Progenitor cell of endocrine pancreas (in vitro differentiated cells): ENCODE results near the gene PRDM16. TPM values are rescaled to one million over a fixed set of nuclear protein-coding genes. Genes with fewer than 3 reads are reported as not detected.
A peak's percentile ranks its signal among the peaks of the same experiment; 100 is the strongest.

Source experiments
- DNase-seq: peaks from one replicate; pipeline ENCODE4 v3.0.0; 2021; ENCODE audit warnings: low spot score; ENCODE audit not compliant: unreplicated experiment
- H3K27ac Mint-ChIP-seq: 2 replicates; pipeline ENCODE4 v1.8.0; 2021; ENCODE audit warnings: mild to moderate bottlenecking, moderate library complexity, mixed read lengths
- H3K27me3 Mint-ChIP-seq: 2 replicates; pipeline ENCODE4 v1.8.0; 2021; ENCODE audit warnings: mixed read lengths
- H3K36me3 Mint-ChIP-seq: 2 replicates; pipeline ENCODE4 v1.8.0; 2022; ENCODE audit warnings: mixed read lengths; ENCODE audit not compliant: insufficient read depth
- H3K4me1 Mint-ChIP-seq: 2 replicates; pipeline ENCODE4 v1.8.0; 2021; ENCODE audit warnings: low read depth, mixed read lengths
- H3K4me3 Mint-ChIP-seq: 2 replicates; pipeline ENCODE4 v1.8.0; 2021; ENCODE audit warnings: low read depth, mild to moderate bottlenecking, moderate library complexity, mixed read lengths
- H3K9me3 Mint-ChIP-seq: 2 replicates; pipeline ENCODE4 v1.8.0; 2021; ENCODE audit warnings: low read depth, mixed read lengths
- total RNA-seq: library from RNA; stranded (reverse); gene quantifications from 2 replicates; pipeline ENCODE4 v1.2.1, GENCODE V29; 2021
- TF ChIP-seq, protein P1 (sequence below): fragments of 200-600 bp; sonication (generic); IDR thresholded peaks from one replicate; pipeline ENCODE4 v1.5.0; 2021; ENCODE audit warnings: antibody characterized with exemption, mild to moderate bottlenecking; ENCODE audit not compliant: unreplicated experiment

Gene PRDM16
- total RNA-seq, 1 donor from 2014 or later, result 69.1 TPM

DNA sequence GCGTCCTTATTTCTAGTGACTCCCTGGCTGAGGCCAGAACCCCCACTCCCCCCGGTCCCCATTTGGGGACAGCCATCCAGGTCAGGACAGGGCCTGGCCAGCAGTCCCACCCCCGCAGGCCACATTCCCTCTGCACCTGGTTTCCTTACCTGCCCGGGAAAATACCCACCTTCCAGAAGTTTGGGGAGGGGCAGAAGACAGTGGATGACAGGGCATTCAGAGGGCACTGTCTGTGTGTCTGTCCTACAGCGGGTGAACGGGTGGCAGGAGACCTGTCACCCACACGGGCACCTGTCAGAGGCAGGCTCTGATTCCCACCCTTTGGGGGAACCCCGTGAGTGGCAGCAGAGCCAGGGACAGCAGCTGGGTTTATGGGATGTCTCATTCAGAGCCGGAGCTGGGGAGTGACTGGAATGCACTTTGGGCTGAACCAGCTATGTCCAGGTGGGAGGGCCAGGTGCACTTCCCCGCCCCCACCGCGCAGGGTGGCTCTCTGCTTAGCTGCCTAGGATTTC is 387.5 kb downstream of the PRDM16 start:
- Mint-ChIP-seq H3K9me3 (no peaks in the 10 kb centered on the region), H3K27me3 (no peaks in the 10 kb centered on the region), H3K27ac (no peak overlapping the region), H3K36me3 (no peaks in the 10 kb centered on the region), H3K4me1 (peaks cover 20% of the 10 kb centered on the region), H3K4me3 (peak overlapping the region; percentile 84)
- TF ChIP-seq, protein P1, sequence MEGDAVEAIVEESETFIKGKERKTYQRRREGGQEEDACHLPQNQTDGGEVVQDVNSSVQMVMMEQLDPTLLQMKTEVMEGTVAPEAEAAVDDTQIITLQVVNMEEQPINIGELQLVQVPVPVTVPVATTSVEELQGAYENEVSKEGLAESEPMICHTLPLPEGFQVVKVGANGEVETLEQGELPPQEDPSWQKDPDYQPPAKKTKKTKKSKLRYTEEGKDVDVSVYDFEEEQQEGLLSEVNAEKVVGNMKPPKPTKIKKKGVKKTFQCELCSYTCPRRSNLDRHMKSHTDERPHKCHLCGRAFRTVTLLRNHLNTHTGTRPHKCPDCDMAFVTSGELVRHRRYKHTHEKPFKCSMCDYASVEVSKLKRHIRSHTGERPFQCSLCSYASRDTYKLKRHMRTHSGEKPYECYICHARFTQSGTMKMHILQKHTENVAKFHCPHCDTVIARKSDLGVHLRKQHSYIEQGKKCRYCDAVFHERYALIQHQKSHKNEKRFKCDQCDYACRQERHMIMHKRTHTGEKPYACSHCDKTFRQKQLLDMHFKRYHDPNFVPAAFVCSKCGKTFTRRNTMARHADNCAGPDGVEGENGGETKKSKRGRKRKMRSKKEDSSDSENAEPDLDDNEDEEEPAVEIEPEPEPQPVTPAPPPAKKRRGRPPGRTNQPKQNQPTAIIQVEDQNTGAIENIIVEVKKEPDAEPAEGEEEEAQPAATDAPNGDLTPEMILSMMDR, result no peak
- DNase-seq, result no peak

DNA sequence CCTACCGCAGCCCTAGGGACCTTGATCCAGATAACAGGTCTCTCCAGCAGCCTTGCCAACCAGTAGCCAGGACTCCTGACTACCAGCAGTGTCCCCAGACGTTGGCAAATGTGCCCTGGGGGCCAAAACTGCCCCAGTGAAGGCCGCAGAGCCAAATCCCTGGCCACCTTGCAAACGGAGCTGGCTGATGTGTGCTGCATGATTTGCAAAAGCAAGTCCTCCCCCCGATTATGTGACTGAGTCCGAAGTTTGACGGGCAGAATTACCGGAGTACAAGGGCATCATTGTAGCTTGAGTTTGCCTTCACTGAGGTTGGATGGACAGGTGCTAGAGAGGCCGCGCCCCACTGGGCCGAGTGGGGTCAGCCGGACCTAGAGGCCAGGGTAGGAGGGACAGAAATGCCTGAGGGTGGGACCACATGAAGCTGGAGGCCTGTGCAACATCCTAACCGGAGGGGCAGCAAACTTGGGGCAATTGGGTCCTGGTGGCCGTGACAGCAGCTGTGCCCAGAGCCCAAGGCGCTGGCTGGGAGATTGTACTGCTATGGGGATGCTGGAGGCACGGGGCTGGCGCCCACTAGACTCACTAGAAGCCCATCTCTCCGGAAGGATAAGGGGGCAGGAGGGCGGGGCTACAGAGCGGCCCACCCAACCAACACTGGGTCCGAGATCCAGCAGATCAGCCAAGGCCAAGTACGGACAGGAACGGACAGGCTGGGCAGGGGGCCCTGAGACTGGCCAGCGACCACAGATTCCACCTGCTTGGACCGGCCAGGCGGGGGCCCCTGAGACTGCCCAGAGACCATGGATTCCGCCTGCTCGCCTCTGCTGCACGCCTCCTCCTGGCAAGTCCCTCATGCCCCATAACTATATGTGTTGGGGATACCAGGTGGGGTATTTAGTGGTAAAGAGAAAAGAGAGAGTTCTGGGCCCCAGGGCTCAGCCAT is 388.2 kb downstream of the PRDM16 start:
- Mint-ChIP-seq H3K4me3 (no peak overlapping the region), H3K27ac (no peak overlapping the region)

DNA sequence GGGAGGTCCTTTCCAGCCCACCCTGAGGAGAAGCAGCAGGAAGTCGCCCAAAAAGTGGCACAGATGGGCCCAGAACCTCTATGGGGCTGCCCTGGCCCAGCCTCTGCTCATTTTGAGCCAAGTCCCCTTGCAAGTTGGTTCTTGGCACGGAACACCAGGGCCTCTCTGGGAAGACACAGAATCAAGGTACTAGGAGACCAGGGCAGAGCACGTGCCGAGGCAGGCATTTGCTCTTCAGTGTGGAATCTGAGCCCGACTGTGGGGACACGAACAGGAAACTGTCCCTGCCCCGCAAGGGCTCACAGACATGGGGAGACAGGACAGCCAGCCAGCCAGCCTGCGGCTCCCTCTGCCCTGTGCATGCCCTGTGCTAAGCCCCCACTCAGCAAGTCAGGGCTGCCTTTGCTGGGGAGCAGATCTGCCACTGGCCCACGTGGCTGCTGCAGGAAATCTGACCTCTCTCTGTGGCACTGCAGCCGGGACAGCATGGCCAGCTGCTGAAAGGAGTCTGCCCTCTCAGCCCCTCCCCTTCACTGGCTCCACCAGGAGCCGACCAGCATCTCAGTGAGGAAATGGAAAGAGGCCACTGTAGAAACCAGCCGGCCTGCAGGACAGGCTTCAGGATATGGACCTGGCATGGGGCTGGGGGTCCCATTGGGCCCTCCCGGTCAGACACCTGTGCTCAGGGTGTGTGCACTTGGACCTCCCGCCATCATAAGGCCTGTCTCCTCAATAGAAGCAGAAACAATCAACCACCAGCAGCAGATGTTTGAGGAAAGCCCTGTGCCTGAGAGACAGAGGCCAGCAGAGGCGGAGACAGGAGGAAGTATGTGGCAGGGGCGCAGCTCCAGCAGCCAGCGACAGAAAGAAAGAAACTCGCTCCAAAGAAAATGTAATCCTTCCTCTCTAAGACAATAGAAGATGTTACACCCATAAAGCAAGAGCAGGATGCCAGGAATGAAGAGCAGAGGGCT is 389.2 kb downstream of the PRDM16 start:
- no peaks in the 10 kb centered on the region for H3K27me3 Mint-ChIP-seq
- no peak overlapping the region for H3K4me3 Mint-ChIP-seq
- TF ChIP-seq, protein P1, result no peak
- H3K4me1 Mint-ChIP-seq, result peaks cover 20% of the 10 kb centered on the region
- H3K9me3 Mint-ChIP-seq, result no peaks in the 10 kb centered on the region
- no peaks in the 10 kb centered on the region for H3K36me3 Mint-ChIP-seq
- H3K27ac Mint-ChIP-seq, result no peak overlapping the region
- no peak for DNase-seq

More for the DNA sequence above, 388.2 kb downstream of the PRDM16 start:
- Mint-ChIP-seq H3K27me3 (no peaks in the 10 kb centered on the region), H3K9me3 (no peaks in the 10 kb centered on the region), H3K36me3 (no peaks in the 10 kb centered on the region), H3K4me1 (peaks cover 20% of the 10 kb centered on the region)
- DNase-seq, result no peak
- TF ChIP-seq, protein P1, result no peak

DNA sequence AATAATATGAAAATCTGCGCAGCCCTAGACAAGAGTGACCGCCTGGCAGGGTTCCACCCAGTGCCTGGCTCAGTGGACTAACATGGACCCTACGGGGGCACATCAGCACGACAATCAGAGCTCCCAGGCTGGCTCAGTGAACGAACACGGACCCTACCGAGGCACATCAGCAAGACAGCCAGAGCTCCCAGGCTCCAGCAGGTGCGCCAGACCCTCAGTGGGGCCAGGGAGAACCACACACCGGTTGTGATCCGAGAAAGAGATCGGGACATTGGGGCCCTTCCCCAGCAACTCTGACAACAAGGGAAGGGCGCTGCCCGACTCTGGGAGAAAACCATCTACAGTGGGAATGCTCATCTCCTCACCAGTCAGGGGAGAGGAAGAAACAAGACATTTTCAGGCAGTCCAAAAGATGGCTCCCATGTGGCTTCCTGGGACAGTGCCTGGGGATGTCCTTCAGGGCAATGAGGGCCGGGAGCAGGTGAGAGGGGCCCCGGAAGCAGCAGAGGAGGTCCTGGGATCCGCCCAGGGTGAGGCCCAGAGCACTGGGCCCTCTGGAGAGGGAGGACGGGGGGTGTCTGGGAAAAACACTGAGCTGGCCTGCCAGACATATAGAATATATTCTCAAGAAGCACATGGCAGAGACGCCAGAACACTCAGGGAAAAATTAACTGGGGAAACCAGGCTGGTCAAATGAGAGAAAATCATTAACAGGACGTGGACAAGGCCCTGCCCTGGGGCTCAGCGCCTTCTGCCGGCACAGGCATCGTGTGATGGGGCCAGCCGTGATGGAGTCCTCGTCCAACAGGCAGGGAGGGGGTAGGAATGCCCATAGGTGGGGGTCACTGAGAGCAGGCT is 390.3 kb downstream of the PRDM16 start:
- TF ChIP-seq, protein P1, result no peak
- Mint-ChIP-seq H3K27me3 (no peaks in the 10 kb centered on the region), H3K4me1 (peaks cover 20% of the 10 kb centered on the region), H3K9me3 (no peaks in the 10 kb centered on the region), H3K27ac (peak overlapping the region; percentile 89), H3K4me3 (no peak overlapping the region), H3K36me3 (no peaks in the 10 kb centered on the region)
- DNase-seq, result no peak
